Inflammatory macrophage (primary cell): ENCODE data around the gene CBLN3.
"Not testable (repeated sequence)": the region's sequence is repeated elsewhere in the genome, so short reads cannot be mapped to it uniquely, and the experiment has no call there.

Source experiments
- DNase-seq, 2 donors: peaks; one replicate each; pipeline ENCODE4 v3.0.0-alpha.2; 2020 to 2022
- total RNA-seq, 18 experiments: gene quantifications; one replicate each; lab custom pipeline; 2026; ENCODE audit warnings: mixed read lengths in 6 of 18, inconsistent platforms in 2 of 18; lab: John Stamatoyannopoulos, UW

Gene CBLN3
- total RNA-seq, result 0.49 to 7.4 (median 1.3) reads per million in 18 experiments

GRCh38 chr14:24429395-24430142 is at the start of gene CBLN3, which contains the start of gene KHNYN:
CBLN3 (minus strand) TSS chr14:24429668; CDS start chr14:24429054, 614 bp downstream.
KHNYN (plus strand) TSS chr14:24429954; CDS start chr14:24430731, 777 bp downstream.
- peak; percentile 87 to 90 for DNase-seq

DNA sequence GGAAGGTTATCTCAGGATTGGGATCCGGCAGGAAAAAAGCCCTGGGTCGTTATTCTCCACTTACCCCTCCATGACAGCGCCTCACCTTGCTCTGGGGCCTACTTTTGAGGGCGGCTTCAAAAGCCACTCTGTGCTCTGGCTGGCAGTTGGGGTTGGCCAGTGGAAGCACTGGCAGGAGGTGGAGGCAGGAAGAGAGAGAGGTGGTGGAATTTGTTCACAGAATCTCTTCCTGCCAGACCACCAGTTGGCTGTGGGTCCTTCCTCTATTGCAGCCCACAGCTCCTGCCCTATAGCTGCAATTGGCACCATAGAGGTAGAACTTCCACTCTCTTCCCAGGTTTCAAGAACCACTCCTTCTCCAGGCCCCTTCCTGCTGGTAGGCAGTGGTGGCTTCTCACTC is 45.8 kb upstream of the CBLN3 start:
- DNase-seq, result no peak

DNA sequence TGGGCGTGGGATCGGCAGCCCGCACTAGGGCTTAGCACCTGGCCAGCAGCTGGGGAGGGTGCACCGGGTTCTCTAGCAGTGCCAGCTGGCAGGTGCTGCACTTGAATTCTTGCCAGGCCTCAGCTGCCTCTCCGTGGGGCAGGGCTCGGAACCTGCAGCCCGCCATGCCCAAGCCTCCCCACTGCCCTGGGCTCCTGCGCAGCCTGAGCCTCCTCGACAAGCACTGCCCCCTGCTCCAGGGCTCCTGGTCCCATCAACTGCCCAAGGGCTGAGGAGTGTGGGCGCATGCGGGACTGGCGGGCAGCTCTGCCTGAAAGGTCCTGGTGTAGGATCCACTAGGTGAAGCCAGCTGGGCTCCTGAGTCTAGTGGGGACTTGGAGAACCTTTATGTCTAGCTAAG is 43.7 kb upstream of the CBLN3 start:
- no peak for DNase-seq

- DNase-seq, result not testable (repeated sequence)
Measured at GRCh38 chr14:24470450-24470849, 41.0 kb upstream of the CBLN3 start.

DNA sequence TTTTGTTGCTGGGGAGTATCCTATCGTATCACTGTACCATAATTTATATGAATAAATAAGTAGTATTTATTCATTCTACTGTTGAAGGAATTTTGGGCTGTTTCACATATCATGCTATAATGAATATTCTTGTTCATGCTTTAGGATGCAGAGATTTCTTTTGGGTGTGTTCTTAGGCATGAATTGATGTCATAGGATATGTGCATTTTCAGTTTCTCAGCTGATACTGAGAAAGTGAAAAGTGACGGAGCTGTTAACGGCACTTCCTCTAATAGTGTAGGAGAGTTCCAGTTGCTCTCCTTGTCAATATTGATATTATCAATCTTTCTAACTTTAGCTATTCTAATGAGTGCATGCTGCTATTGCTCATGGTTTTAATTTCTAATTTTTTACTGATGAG is 36.3 kb upstream of the CBLN3 start:
- no peak for DNase-seq

DNA sequence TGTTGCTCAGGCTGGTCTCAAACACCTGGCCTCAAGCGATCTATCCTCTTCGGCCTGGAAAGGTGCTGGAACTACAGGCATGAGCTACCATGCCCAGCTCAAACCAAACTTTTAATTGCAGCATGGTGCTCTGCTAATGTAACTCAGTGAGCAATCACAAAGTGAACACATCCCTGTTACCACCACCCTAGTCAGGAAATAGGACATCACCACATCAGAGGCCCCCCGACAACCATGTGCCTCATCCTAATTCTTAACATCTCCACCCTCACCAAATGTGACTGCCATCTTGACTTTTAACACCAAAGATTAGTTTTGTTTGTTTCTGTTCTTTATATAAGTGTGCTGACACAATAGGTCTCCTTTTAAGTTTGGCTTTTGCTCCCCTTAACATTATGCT is 35.9 kb upstream of the CBLN3 start:
- no peak for DNase-seq

- DNase-seq, result no peak
Measured at GRCh38 chr14:24463884-24464785, 34.7 kb upstream of the CBLN3 start.

GRCh38 chr14:24463017-24463883 is 33.8 kb upstream of the CBLN3 start:
- no peak for DNase-seq

GRCh38 chr14:24461336-24461735 is 31.9 kb upstream of the CBLN3 start:
- DNase-seq, result no peak

GRCh38 chr14:24459331-24459730 is 29.9 kb upstream of the CBLN3 start:
- no peak for DNase-seq

DNA sequence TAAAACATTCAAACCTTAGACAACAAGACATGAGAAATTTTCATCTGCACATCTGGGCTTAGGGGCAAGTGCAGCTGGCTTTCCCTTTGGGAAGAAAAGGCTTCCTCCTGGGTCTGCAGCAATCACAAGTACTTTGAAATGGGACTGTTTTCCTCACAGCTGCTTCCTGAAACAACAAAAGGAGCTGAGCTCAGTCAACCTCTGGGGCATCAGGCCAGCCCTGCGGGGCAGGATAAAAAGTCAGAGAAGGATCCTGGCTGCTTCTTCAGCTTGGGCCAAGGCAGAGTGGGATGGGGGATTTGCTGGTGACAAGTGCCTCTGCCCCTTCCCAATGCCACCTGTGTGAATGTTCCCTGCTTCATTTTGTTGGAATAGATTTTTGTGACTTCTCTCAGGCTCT is 29.3 kb upstream of the CBLN3 start:
- no peak for DNase-seq

- DNase-seq, result no peak
Measured at GRCh38 chr14:24456980-24457379, 27.5 kb upstream of the CBLN3 start.

GRCh38 chr14:24450828-24451227 is 21.4 kb upstream of the CBLN3 start:
- DNase-seq, result not testable (repeated sequence)

DNA sequence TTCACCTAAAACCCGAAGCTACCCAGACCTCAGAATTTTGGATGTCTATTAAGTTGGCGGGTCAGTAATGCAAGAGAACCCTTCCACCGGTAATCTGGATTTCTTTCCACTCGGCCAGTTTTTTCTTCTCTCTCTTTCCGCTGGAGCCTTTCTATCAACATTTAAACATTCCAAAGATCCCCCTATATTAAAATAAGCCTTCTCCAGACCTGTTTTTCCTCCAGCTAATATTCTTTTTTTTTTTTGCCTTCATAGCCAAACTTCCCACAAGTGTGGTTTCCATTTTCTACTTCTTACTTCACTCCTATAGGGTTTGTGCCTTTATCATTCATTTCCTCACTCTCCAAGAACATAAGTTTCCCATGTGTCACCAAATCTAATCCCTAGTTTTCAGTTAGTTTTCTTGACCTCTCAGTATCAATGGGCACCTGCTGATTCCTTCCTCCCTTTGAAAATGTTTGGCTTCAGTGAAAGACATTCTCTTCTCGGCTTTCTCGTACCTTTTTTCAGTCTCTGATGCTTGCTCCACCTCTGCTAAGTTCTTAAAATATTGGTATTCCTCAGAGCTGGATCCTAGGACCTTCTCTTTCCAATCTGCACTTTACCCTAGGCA is 13.7 kb upstream of the CBLN3 start:
- no peak for DNase-seq

DNA sequence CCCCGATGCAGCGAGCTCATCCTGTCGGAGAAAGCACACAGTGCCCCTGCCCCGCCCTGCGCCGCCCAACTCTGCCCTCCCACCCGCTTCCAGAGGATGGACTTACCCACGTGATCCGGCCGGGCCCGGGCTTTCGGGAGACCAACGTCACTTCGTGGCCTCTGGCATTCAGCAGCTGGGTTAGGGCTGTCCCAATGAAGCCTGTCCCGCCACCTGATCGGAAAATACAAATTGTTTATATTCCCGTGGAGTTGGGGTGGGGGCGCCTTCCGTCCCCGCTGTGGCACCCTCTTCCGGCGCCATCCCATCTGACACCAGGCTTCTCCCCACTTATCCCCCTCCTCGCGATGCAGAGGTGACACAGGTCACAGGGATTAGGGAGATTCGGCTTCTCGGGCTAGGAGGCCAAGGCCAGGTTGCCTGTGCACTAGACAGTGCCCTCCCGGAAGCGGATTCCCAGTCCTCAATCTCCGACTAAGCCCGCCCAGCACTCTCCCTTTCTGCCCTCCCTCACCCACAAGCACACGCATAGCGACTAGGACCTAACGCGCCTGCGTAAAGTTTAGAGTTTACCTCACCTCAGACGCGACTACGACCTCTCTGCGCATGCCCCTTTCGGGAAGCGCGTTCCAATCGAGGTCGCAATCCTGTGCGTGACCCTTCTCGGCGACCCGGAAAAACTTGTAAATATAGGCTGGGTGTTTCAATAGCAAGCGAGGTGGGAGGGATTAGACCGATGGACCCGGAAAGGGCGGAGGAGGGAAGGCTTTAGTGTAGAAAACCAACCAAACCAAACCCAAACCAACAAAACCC is 13.0 kb upstream of the CBLN3 start, which contains the start of gene SDR39U1:
Gene SDR39U1 (minus strand): TSS at position 537 of the 813 bp plus-strand sequence. CDS start 7 bp downstream, at position 530.
- DNase-seq, result peak; percentile 99

GRCh38 chr14:24441904-24442239 is 12.4 kb upstream of the CBLN3 start:
- DNase-seq, result no peak

DNA sequence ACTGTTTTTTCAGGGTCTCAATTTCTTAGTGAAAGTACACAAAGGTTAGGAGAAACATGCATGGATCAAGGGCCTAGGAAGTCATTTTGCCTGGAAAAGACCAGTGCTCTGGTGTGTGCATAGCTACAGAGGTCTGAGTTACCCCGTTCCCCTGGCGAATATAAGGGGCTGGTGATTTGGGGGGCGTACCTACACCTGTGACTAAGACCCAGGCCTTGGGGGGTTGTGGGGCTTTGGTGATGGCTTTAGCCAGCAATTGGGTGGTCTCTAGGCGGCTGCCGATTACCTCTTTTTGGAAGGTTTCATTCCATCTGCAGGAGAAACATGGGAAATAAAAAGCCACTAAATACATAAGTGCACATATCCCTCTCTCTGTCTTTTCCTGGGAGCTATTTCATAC is 12.0 kb upstream of the CBLN3 start:
- DNase-seq, result no peak

DNA sequence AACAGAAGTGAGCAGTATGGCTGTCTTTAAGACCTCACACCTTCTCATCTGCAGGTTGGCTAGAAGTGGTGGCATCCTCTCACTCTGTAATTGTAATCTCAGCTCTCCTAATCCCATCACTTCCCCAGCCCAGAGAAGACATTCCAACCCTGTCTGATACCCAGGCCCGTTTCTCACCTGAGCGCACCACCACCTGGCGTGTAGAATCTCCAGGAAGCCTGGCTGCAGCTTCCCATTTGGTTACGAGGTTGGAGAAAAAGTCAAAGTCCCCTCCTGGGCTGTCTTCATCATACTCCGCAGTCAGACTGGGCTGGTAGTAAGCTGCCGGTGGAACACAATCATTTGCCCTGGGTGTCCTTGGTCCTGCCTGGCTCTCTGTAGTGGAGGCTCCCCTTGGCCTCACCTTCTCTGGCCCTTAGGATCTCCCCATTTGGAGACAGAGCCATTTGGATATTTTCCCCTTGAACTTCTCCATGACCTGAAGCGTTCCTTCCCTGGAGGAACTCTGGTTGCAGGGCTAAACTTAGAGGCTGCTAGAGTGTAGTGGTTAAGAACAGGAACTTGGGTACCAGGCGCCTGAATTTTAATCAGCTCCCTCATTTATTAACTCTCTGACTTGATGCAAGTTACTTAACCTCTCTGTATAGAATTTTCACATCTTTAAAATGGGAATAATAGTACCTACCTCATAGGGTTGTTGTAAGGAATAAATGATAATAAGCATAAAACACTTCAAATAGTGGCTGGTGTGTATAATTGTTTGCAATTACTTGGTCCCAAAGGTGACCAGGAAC is 11.3 kb upstream of the CBLN3 start:
- DNase-seq, result no peak

DNA sequence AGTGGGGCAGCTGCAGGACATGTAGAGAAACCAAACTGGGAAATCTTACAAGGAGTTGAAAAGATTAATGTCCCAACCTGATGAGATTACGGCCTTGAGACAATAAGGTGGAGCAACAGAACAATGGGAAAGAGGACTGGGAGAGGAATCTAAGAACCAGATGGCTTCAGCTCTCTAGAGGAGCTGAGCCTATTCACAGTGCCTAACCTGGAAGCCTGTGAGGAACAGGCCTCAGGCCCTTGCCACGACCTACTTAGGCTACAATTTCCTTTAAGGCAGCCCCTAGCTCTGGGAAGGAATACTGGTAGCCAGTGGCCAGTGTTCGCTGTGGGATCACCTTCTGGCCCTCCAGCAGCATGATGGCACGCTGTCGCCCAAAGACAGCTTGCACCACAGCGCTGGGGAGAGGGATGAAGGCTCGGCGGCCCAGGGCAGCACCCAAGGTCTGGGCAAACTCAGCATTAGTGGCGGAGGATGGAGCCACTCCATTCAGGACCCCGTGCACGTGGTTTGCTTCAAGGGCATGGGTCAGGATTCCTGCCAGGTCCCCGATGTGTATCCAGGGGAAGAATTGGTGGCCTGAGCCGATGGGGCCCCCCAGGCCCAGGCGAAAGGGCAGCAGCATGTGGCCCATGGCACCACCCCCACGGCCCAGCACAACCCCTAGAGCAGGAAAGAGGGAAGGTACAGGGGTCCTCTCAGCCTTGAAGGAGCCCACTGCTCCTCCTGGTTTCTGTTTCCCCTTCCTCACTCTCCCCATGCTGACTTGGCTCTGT is 10.6 kb upstream of the CBLN3 start:
- no peak for DNase-seq

GRCh38 chr14:24439257-24439656 is 9.8 kb upstream of the CBLN3 start:
- DNase-seq, result no peak
